BLaER1 treated with 17β-estradiol and CSF1 and Interleukin-3, amounts not matched to agents 10 nM and 100 nM (cell line): Measurements from ENCODE around the gene AFF3.
"Not testable (repeated sequence)": the region's sequence is repeated elsewhere in the genome, so short reads cannot be mapped to it uniquely, and the experiment has no call there.

Experiments
- H3K27ac ChIP-seq, 11 experiments: shearing (Covaris generic); formaldehyde crosslinking; 2 replicates each; pipeline ENCODE4 v1.8.1; 2022
- H3K27me3 ChIP-seq, 11 experiments: shearing (Covaris generic); formaldehyde crosslinking; 2 replicates each; pipeline ENCODE4 v1.8.1; 2022
- H3K36me3 ChIP-seq, 11 experiments: shearing (Covaris generic); formaldehyde crosslinking; 2 replicates each; pipeline ENCODE4 v1.8.1; 2022
- H3K4me1 ChIP-seq, 10 experiments: shearing (Covaris generic); formaldehyde crosslinking; 2 replicates each; pipeline ENCODE4 v1.8.1; 2022
- H3K4me2 ChIP-seq, 11 experiments: shearing (Covaris generic); formaldehyde crosslinking; 2 replicates each; pipeline ENCODE4 v1.8.1; 2022
- H3K4me3 ChIP-seq, 10 experiments: shearing (Covaris generic); formaldehyde crosslinking; 2 replicates each; pipeline ENCODE4 v1.8.1; 2022
- H3K9ac ChIP-seq, 11 experiments: shearing (Covaris generic); formaldehyde crosslinking; 2 replicates each; pipeline ENCODE4 v1.8.1; 2022
- H3K9me3 ChIP-seq, 11 experiments: shearing (Covaris generic); formaldehyde crosslinking; replicated peaks in 1 of 11; 2 replicates each; pipeline ENCODE4 v1.8.1; 2022
- H4K20me1 ChIP-seq, 11 experiments: shearing (Covaris generic); formaldehyde crosslinking; 2 replicates each; pipeline ENCODE4 v1.8.1; 2022
- Cebpa-rat ChIP-seq, 11 experiments: shearing (Covaris generic); IDR thresholded peaks; 2 replicates each; pipeline ENCODE4 v1.8.1; 2022

Gene AFF3

DNA sequence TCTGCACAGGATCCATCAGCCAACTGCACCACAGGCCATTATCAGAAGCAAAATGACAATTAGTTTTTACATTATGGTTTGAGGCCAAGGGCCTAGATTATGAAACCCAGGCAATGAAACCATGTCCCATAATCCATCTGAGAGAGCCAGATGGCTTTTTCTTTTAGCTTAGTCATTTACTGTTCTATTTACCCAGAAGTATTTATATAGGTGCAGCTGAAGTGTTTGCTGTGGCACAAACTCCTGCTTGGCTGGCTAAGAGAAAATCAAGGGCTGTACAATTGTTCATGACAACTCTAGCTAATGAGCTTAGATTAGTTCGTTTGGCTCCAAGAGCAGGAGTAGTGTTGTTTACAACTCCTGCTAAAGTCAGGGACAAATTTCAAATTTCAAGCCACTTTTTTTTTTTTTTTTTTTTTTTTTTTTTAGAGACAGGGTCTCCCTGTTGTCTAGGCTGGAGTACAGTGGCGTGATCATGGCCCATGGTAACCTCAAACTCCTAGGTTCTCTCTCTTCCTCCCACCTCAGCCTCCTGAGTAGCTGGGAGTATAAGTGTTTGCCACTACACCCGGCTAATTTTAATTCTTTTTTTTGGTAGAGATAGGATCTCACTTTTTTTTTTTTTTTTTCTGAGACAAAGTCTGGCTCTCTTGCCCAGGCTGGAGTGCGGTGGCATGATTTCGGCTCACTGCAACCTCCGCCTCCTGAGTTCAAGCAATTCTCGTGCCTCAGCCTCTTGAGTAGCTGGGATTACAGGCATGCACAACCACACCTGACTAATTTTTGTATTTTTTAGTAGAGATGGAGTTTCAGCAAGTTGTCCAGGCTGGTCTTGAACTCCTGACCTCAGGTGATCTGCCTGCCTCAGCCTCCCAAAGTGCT lies 634.2 kb downstream of the AFF3 start:
- Histone ChIP-seq H3K27me3 (no peaks in the 10 kb centered on the region), H3K9ac (no peak overlapping the region), H4K20me1 (no peaks in the 10 kb centered on the region), H3K27ac (no peak overlapping the region), H3K36me3 (no peaks in the 10 kb centered on the region), H3K4me1 (no peaks in the 10 kb centered on the region), H3K9me3 (no peaks in the 10 kb centered on the region), H3K4me3 (no peak overlapping the region), H3K4me2 (no peak overlapping the region)
- TF ChIP-seq Cebpa-rat (IDR thresholded peaks at IDR 0.05), result no peak

DNA sequence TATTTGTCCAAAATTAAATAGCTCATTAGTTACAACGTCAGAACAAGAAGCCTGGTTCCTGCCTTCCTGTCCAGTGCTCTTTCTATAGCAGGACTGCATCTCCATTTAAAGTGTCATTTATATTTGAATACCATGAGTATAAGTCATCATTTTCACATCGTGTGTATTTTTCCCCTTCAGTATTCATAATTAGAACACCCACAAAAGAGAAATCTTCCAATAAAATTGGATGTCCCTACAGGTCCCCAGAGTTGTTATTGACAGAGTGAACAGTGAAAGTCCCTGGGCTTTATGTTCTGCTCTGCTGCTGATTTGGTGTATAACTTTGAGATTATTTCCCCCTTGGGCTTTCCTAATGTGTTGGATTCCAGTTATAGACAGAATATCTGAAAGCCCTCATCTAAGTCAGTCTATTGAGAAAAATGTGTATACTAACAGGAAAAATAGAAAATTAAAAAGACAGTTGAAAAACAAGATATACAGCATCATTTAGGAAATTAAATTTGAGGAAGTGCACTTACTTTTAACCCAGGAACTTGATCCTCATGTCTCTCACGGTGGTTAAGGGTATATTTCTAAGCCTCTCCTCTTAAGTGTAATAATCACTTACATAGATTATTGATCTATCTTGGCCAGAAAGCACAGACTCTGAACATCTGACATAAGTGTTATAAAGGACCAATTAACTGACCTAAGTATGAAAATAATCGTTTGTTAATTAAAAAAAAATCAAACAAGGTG lies 637.4 kb downstream of the AFF3 start:
- no peaks in the 10 kb centered on the region for H3K36me3 ChIP-seq
- H3K9me3 ChIP-seq, result no peaks in the 10 kb centered on the region
- no peaks in the 10 kb centered on the region for H3K27me3 ChIP-seq
- no peak for TF ChIP-seq Cebpa-rat (IDR thresholded peaks at IDR 0.05)
- H4K20me1 ChIP-seq, result no peaks in the 10 kb centered on the region
- no peak overlapping the region for H3K9ac ChIP-seq
- no peak overlapping the region for H3K4me3 ChIP-seq
- peaks cover 0 to 2% (median 0%) of the 10 kb centered on the region in 10 experiments; a peak in 3 of 20 replicates for H3K4me1 ChIP-seq
- H3K27ac ChIP-seq, result no peak overlapping the region
- no peak overlapping the region for H3K4me2 ChIP-seq

DNA sequence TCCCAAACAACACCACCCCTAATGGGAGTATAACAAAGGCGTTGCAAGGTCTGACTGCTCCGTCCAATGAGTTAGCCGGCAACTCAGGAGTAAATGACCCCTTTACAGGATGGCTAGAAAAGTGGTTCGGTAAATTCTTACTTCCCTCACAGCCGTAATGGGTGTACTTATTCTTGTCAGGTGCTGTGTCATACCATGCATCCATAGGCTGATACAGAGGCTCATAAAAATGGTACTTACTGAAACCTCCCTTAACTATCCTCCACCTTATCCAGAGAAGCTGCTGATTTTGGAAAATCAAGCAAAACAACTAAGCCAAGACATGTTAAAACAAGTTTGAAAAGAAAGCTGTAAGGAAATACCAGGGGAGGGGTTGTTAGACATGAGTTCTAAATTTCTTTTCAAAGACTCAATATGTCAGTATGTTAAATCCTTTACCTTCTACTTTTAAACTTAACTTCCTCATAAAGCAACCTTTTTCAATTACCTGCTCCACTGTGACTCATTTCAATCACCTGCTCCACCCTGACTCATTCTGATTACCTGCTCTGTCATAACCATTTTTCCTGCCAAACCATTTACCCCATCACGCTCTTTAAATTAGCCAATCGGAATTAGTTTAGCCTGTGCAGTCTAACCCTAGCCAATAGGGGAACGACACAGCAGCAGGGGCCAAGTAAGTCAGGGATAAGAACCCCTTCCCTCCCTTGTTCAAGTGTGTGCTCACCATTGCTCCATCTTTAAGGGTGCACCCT lies 638.6 kb downstream of the AFF3 start:
- H3K4me3 ChIP-seq, H3K4me1 ChIP-seq, H3K4me2 ChIP-seq, H4K20me1 ChIP-seq, H3K9me3 ChIP-seq, H3K9ac ChIP-seq, H3K27me3 ChIP-seq, H3K36me3 ChIP-seq, H3K27ac ChIP-seq: not testable (repeated sequence)

- no peaks in the 10 kb centered on the region for H4K20me1 ChIP-seq
- no peak overlapping the region for H3K4me3 ChIP-seq
- peaks cover under 1 to 13% (median 4%) of the 10 kb centered on the region in 10 experiments; a peak in 14 of 20 replicates for H3K4me1 ChIP-seq
- no peaks in the 10 kb centered on the region for H3K36me3 ChIP-seq
- no peak overlapping the region for H3K9ac ChIP-seq
- TF ChIP-seq Cebpa-rat (IDR thresholded peaks at IDR 0.05), result no peak
- no peak overlapping the region for H3K27ac ChIP-seq
- H3K27me3 ChIP-seq, result no peaks in the 10 kb centered on the region
- H3K9me3 ChIP-seq, result no peaks in the 10 kb centered on the region; a peak in 1 of 22 replicates
- no peak overlapping the region for H3K4me2 ChIP-seq
These were observed 646.4 kb downstream of the AFF3 start for GRCh38 chr2:99496021-99496420.
